Breast epithelium (tissue), 4 donors: ENCODE results near the gene CAMKK1. TPM values are rescaled to one million over a fixed set of nuclear protein-coding genes. Genes with fewer than 3 reads are reported as not detected.

ENCODE experiments used
- DNase-seq, 2 donors: peaks; one replicate each; pipeline ENCODE4 v3.0.0-alpha.2; 2019; ENCODE audit warnings: low spot score in 2 of 2
- H3K27ac ChIP-seq, 2 donors: fragments of 200-600 bp; sonication (generic) in 1 of 2; one replicate each; pipeline ENCODE4 v1.5.1; 2016 to 2019; ENCODE audit warnings: mild to moderate bottlenecking in 1 of 2
- H3K27me3 ChIP-seq, 2 donors: fragments of 200-600 bp; sonication (generic) in 1 of 2; one replicate each; pipeline versions ENCODE4 v1.5.1 to v1.6.0; 2017 to 2019; ENCODE audit warnings: control low read depth in 1 of 2, mild to moderate bottlenecking in 1 of 2
- H3K36me3 ChIP-seq: fragments of 200-600 bp; one replicate; pipeline ENCODE4 v1.5.1; 2019
- H3K4me1 ChIP-seq, 2 donors: fragments of 200-600 bp; sonication (generic); one replicate each; pipeline ENCODE4 v1.5.1; 2016 to 2019; ENCODE audit warnings: control low read depth in 1 of 2
- H3K4me3 ChIP-seq, 3 donors: fragments of 200-600 bp; sonication (generic); 1 replicate in 2 of 3; 2 replicates in 1 of 3; pipeline ENCODE4 v1.5.1; 2016 to 2019; ENCODE audit warnings: mild to moderate bottlenecking in 3 of 3, moderate library complexity in 2 of 3
- H3K9me3 ChIP-seq, 2 donors: fragments of 200-600 bp; sonication (generic) in 1 of 2; one replicate each; pipeline ENCODE4 v1.5.1; 2016 to 2019; ENCODE audit warnings: control low read depth in 1 of 2
- CTCF ChIP-seq, 3 donors: fragments of 450-650 bp; IDR thresholded peaks; one replicate each; pipeline ENCODE4 v1.5.1; 2016 to 2017; ENCODE audit warnings: antibody characterized with exemption in 3 of 3, mild to moderate bottlenecking in 3 of 3, moderate library complexity in 3 of 3
- POLR2A ChIP-seq: fragments of 450-650 bp; IDR thresholded peaks from one replicate; pipeline ENCODE4 v1.6.1; 2016; ENCODE audit warnings: antibody characterized with exemption, mild to moderate bottlenecking, moderate library complexity
- POLR2AphosphoS5 ChIP-seq, 3 donors: sonication (generic); formaldehyde crosslinking; IDR thresholded peaks; one replicate each; pipeline ENCODE4 v1.6.1; 2017; ENCODE audit warnings: antibody characterized with exemption in 3 of 3
- intact Hi-C: fragments of 100-400 bp; cut with DNase I; formaldehyde crosslinking; loops from one replicate; pipeline ENCODE4 v1.15.1; 2023; ENCODE audit warnings: low total_unique reads
- total RNA-seq, 3 donors: library from RNA; depleted of rRNA; stranded (reverse); fragments of >200 nt; gene quantifications; one replicate each; pipeline ENCODE4 v1.1.0, GENCODE V29; 2016

Gene CAMKK1
- total RNA-seq, 3 donors from 2014 or later, result 3.0 to 7.8 (median 6.9) TPM

- DNase-seq, result no peak
- Histone ChIP-seq H3K4me3 (no peak overlapping the region), H3K9me3 (no peaks in the 10 kb centered on the region), H3K36me3 (no peaks in the 10 kb centered on the region), H3K27ac (no peak overlapping the region), H3K4me1 (no peaks in the 10 kb centered on the region), H3K27me3 (no peaks in the 10 kb centered on the region)
- TF ChIP-seq POLR2A (no peak), CTCF (IDR thresholded peaks at IDR 0.05) (no peak), POLR2AphosphoS5 (IDR thresholded peaks at IDR 0.05) (no peak)
- intact Hi-C loops, result no loop called here
Observed at GRCh38 chr17:3903881-3904290, 11.0 kb upstream of the CAMKK1 start.

GRCh38 chr17:3903051-3903825 lies 10.4 kb upstream of the CAMKK1 start:
- Histone ChIP-seq H3K4me1 (no peaks in the 10 kb centered on the region), H3K36me3 (no peaks in the 10 kb centered on the region), H3K4me3 (no peak overlapping the region), H3K27me3 (no peaks in the 10 kb centered on the region), H3K27ac (no peak overlapping the region), H3K9me3 (no peaks in the 10 kb centered on the region)
- intact Hi-C loops, result no loop called here
- no peak for TF ChIP-seq CTCF (IDR thresholded peaks at IDR 0.05)
- no peak for TF ChIP-seq POLR2AphosphoS5 (IDR thresholded peaks at IDR 0.05)
- TF ChIP-seq POLR2A, result no peak
- DNase-seq, result no peak

GRCh38 chr17:3900646-3901045 lies 7.8 kb upstream of the CAMKK1 start:
- no peak overlapping the region for H3K27ac ChIP-seq
- DNase-seq, result no peak
- intact Hi-C loops, result no loop called here
- H3K36me3 ChIP-seq, result no peaks in the 10 kb centered on the region
- H3K4me1 ChIP-seq, result no peaks in the 10 kb centered on the region
- no peak overlapping the region for H3K4me3 ChIP-seq
- H3K27me3 ChIP-seq, result no peaks in the 10 kb centered on the region
- TF ChIP-seq POLR2A (no peak), POLR2AphosphoS5 (IDR thresholded peaks at IDR 0.05) (no peak), CTCF (IDR thresholded peaks at IDR 0.05) (no peak)
- no peaks in the 10 kb centered on the region for H3K9me3 ChIP-seq

- no peak overlapping the region for H3K27ac ChIP-seq
- no peaks in the 10 kb centered on the region for H3K9me3 ChIP-seq
- no peaks in the 10 kb centered on the region for H3K27me3 ChIP-seq
- H3K4me1 ChIP-seq, result peaks cover 0 to 12% of the 10 kb centered on the region in 2 donors
- no peak overlapping the region for H3K4me3 ChIP-seq
- intact Hi-C loops, result loop anchor here (5.0 kb wide), 1 partner anchor 1030 kb away; no protein-coding TSS in a partner anchor
- DNase-seq, result no peak
- no peak for TF ChIP-seq POLR2A
- TF ChIP-seq POLR2AphosphoS5 (IDR thresholded peaks at IDR 0.05), result no peak
- TF ChIP-seq CTCF (IDR thresholded peaks at IDR 0.05), result no peak
- no peaks in the 10 kb centered on the region for H3K36me3 ChIP-seq
Observed at GRCh38 chr17:3897731-3898130, 4.9 kb upstream of the CAMKK1 start.

GRCh38 chr17:3896968-3897235 lies 4.0 kb upstream of the CAMKK1 start:
- H3K4me1 ChIP-seq, result peaks cover 3 to 12% of the 10 kb centered on the region in 2 donors
- TF ChIP-seq POLR2A, result no peak
- no peak for TF ChIP-seq CTCF (IDR thresholded peaks at IDR 0.05)
- no peaks in the 10 kb centered on the region for H3K9me3 ChIP-seq
- H3K36me3 ChIP-seq, result no peaks in the 10 kb centered on the region
- no peak overlapping the region for H3K4me3 ChIP-seq
- intact Hi-C loops, result loop anchor here (5.0 kb wide), 1 partner anchor 1030 kb away; no protein-coding TSS in a partner anchor
- H3K27ac ChIP-seq, result no peak overlapping the region
- DNase-seq, result no peak
- no peaks in the 10 kb centered on the region for H3K27me3 ChIP-seq
